ENCODE results near the gene NCAPD2. TPM values are rescaled to one million over a fixed set of nuclear protein-coding genes. Genes with fewer than 3 reads are reported as not detected.

The NCAPD2 gene
- polyA plus RNA-seq, 3 donors: 6.2 to 15.0 (median 8.3) TPM

GRCh38 chr12:6478416-6478815, 15.5 kb upstream of the NCAPD2 start:
- Histone ChIP-seq H4K20me1 (ENCODE audit: insufficient read depth, low read length) (no peaks in the 10 kb centered on the region), H3K27ac (ENCODE audit: low read depth in 1 of 2, low read length in 2 of 2) (no peak overlapping the region), H3K36me3 (replicated peaks in 1 of 2; ENCODE audit: control insufficient read depth in 1 of 2, insufficient read depth in 2 of 2, low read length in 2 of 2) (no peaks in the 10 kb centered on the region), H3K4me2 (replicated peaks; ENCODE audit: extremely low read depth, low read length, poor library complexity, severe bottlenecking) (no peak overlapping the region), H3K9me3 (replicated peaks in 1 of 2; ENCODE audit: control insufficient read depth in 1 of 2, insufficient read depth in 1 of 2, low read length in 2 of 2) (no peaks in the 10 kb centered on the region), H3K79me2 (ENCODE audit: insufficient read depth, low read length) (no peaks in the 10 kb centered on the region), H3K4me1 (ENCODE audit: control insufficient read depth in 1 of 2, insufficient read depth in 2 of 2, low read length in 2 of 2) (no peaks in the 10 kb centered on the region), H3K4me3 (replicated peaks in 1 of 3; ENCODE audit: low read depth in 2 of 3, low read length in 3 of 3) (no peak overlapping the region), H2AFZ (ENCODE audit: insufficient read depth, low read depth, low read length, poor library complexity, severe bottlenecking) (no peak overlapping the region), H3K27me3 (ENCODE audit: control insufficient read depth in 2 of 2, insufficient read depth in 2 of 2, low read length in 2 of 2) (no peaks in the 10 kb centered on the region), H3K9ac (ENCODE audit: insufficient read depth, low read length, poor library complexity, severe bottlenecking) (no peak overlapping the region)
- H3K4me1 Mint-ChIP-seq: no peaks in the 10 kb centered on the region
- intact Hi-C loops (cut with micrococcal nuclease): no loop called here
- peaks cover 0 to 3% (median 1%) of the 10 kb centered on the region in 3 donors for H3K27me3 Mint-ChIP-seq (ENCODE audit: low read depth in 3 of 3)
- H3K36me3 Mint-ChIP-seq: no peaks in the 10 kb centered on the region
- no peak for DNase-seq
- no peak overlapping the region for H3K4me3 Mint-ChIP-seq
- WGBS (ENCODE audit: insufficient coverage): 97% methylated on average over 18 of the region's 20 CpGs
- H3K27ac Mint-ChIP-seq: no peak overlapping the region
- no peak for TF ChIP-seq CTCF (IDR thresholded peaks at IDR 0.05)
- H3K9me3 Mint-ChIP-seq: no peaks in the 10 kb centered on the region

GRCh38 chr12:6488240-6488639, 5.7 kb upstream of the NCAPD2 start:
- no peak for TF ChIP-seq CTCF (IDR thresholded peaks at IDR 0.05)
- Mint-ChIP-seq H3K27me3 (ENCODE audit: low read depth in 3 of 3) (peaks cover 0 to 8% (median 7%) of the 10 kb centered on the region in 3 donors), H3K4me3 (no peak overlapping the region), H3K36me3 (peaks cover 5 to 6% of the 10 kb centered on the region in 2 donors), H3K9me3 (peaks cover 0 to 2% (median 0%) of the 10 kb centered on the region in 7 donors), H3K27ac (no peak overlapping the region), H3K4me1 (peaks cover 6% of the 10 kb centered on the region)
- Histone ChIP-seq H3K4me1 (ENCODE audit: control insufficient read depth in 1 of 2, insufficient read depth in 2 of 2, low read length in 2 of 2) (peaks cover 6 to 9% of the 10 kb centered on the region in 2 donors), H3K9me3 (replicated peaks in 1 of 2; ENCODE audit: control insufficient read depth in 1 of 2, insufficient read depth in 1 of 2, low read length in 2 of 2) (no peaks in the 10 kb centered on the region), H3K27ac (ENCODE audit: low read depth in 1 of 2, low read length in 2 of 2) (no peak overlapping the region), H2AFZ (ENCODE audit: insufficient read depth, low read depth, low read length, poor library complexity, severe bottlenecking) (no peak overlapping the region), H3K36me3 (replicated peaks in 1 of 2; ENCODE audit: control insufficient read depth in 1 of 2, insufficient read depth in 2 of 2, low read length in 2 of 2) (peaks cover 5 to 11% of the 10 kb centered on the region in 2 donors), H4K20me1 (ENCODE audit: insufficient read depth, low read length) (no peaks in the 10 kb centered on the region), H3K27me3 (ENCODE audit: control insufficient read depth in 2 of 2, insufficient read depth in 2 of 2, low read length in 2 of 2) (no peaks in the 10 kb centered on the region), H3K4me3 (replicated peaks in 1 of 3; ENCODE audit: low read depth in 2 of 3, low read length in 3 of 3) (no peak overlapping the region), H3K79me2 (ENCODE audit: insufficient read depth, low read length) (peaks cover 14% of the 10 kb centered on the region), H3K9ac (ENCODE audit: insufficient read depth, low read length, poor library complexity, severe bottlenecking) (no peak overlapping the region), H3K4me2 (replicated peaks; ENCODE audit: extremely low read depth, low read length, poor library complexity, severe bottlenecking) (no peak overlapping the region)
- no peak for DNase-seq
- no CpG with 5 or more reads among the region's 1 CpG for WGBS (ENCODE audit: insufficient coverage)
- intact Hi-C loops (cut with micrococcal nuclease): no loop called here

Measured in CD14-positive monocyte (primary cell).